Left ventricle myocardium inferior (tissue), 1 donor: ENCODE measurements around the gene TTLL5. TPM values are rescaled to one million over a fixed set of nuclear protein-coding genes. Genes with fewer than 3 reads are reported as not detected.

Experiments
- DNase-seq: peaks from one replicate; pipeline ENCODE4 v3.0.0-alpha.2; 2020
- H3K27ac ChIP-seq: fragments of 200-600 bp; replicated peaks from 2 replicates; pipeline ENCODE4 v1.8.0; 2021
- H3K27me3 ChIP-seq: fragments of 200-600 bp; 2 replicates; pipeline ENCODE4 v1.8.0; 2021; ENCODE audit warnings: low read depth
- H3K36me3 ChIP-seq: fragments of 200-600 bp; 2 replicates; pipeline ENCODE4 v1.8.0; 2021
- H3K4me1 ChIP-seq: fragments of 200-600 bp; 2 replicates; pipeline ENCODE4 v1.8.0; 2021
- H3K4me3 ChIP-seq: fragments of 200-600 bp; 2 replicates; pipeline ENCODE4 v1.8.0; 2021; ENCODE audit warnings: mild to moderate bottlenecking, moderate library complexity
- H3K9me3 ChIP-seq: fragments of 200-600 bp; replicated peaks from 2 replicates; pipeline ENCODE4 v1.8.0; 2021
- CTCF ChIP-seq: fragments of 200-600 bp; IDR thresholded peaks from 2 replicates; pipeline ENCODE4 v1.8.0; 2021; ENCODE audit warnings: antibody characterized with exemption, mild to moderate bottlenecking, borderline replicate concordance
- intact Hi-C: fragments of 100-400 bp; cut with micrococcal nuclease; formaldehyde crosslinking; loops from one replicate; pipeline ENCODE4 v1.11.0; 2022
- total RNA-seq: library from RNA; stranded (reverse); fragmentation: NEBNext Ultra II Directional; extraction: Animal tissue kit (Norgen Biotek cat#: 25700); gene quantifications from one replicate; pipeline ENCODE4 v1.2.1, GENCODE V29; 2021
- donor health status: DM: no; HTN: yes; CAD: no; lungs with severe emphysema.

TTLL5 gene
- total RNA-seq, 1 donor from 2014 or later: 16.3 TPM

GRCh38 chr14:75643985-75644384, 17.1 kb upstream of the TTLL5 start:
- Histone ChIP-seq H3K27ac (no peak overlapping the region), H3K4me1 (peaks cover 28% of the 10 kb centered on the region), H3K36me3 (peaks cover 9% of the 10 kb centered on the region), H3K27me3 (no peaks in the 10 kb centered on the region), H3K4me3 (no peak overlapping the region), H3K9me3 (no peaks in the 10 kb centered on the region)
- TF ChIP-seq CTCF: no peak
- intact Hi-C loops: no loop called here
- DNase-seq: no peak

- intact Hi-C loops: no loop called here
- TF ChIP-seq CTCF: no peak
- no peak for DNase-seq
Measured at GRCh38 chr14:75645056-75645455, 16.0 kb upstream of the TTLL5 start.

GRCh38 chr14:75646762-75647161, 14.3 kb upstream of the TTLL5 start:
- H3K9me3 ChIP-seq: no peaks in the 10 kb centered on the region
- peaks cover 26% of the 10 kb centered on the region for H3K36me3 ChIP-seq
- no peak for TF ChIP-seq CTCF
- no peaks in the 10 kb centered on the region for H3K27me3 ChIP-seq
- no peak overlapping the region for H3K4me3 ChIP-seq
- no peak overlapping the region for H3K27ac ChIP-seq
- peaks cover 32% of the 10 kb centered on the region for H3K4me1 ChIP-seq
- intact Hi-C loops: no loop called here
- DNase-seq: no peak

More at GRCh38 chr14:75645056-75645455, 16.0 kb upstream of the TTLL5 start:
- H3K4me3 ChIP-seq: no peak overlapping the region
- H3K4me1 ChIP-seq: peaks cover 32% of the 10 kb centered on the region
- peaks cover 14% of the 10 kb centered on the region for H3K36me3 ChIP-seq
- H3K27me3 ChIP-seq: no peaks in the 10 kb centered on the region
- no peak overlapping the region for H3K27ac ChIP-seq
- H3K9me3 ChIP-seq: no peaks in the 10 kb centered on the region

- Histone ChIP-seq H3K27me3 (no peaks in the 10 kb centered on the region), H3K27ac (peak overlapping the region; percentile 89), H3K4me1 (peaks cover 32% of the 10 kb centered on the region), H3K9me3 (no peaks in the 10 kb centered on the region), H3K4me3 (no peak overlapping the region), H3K36me3 (peaks cover 28% of the 10 kb centered on the region)
- intact Hi-C loops: no loop called here
- TF ChIP-seq CTCF: no peak
- no peak for DNase-seq
Measured at GRCh38 chr14:75647640-75648039, 13.4 kb upstream of the TTLL5 start.

- Histone ChIP-seq H3K9me3 (no peaks in the 10 kb centered on the region), H3K4me3 (peak overlapping the region; percentile 23), H3K27me3 (no peaks in the 10 kb centered on the region), H3K4me1 (peaks cover 32% of the 10 kb centered on the region), H3K36me3 (peaks cover 32% of the 10 kb centered on the region), H3K27ac (peak overlapping the region; percentile 89)
- TF ChIP-seq CTCF: no peak
- intact Hi-C loops: no loop called here
- DNase-seq: peak; percentile 51
Measured at GRCh38 chr14:75648066-75648838, 12.8 kb upstream of the TTLL5 start.
